Stimulated activated CD8-positive, alpha-beta memory T cell treated with anti-CD3 and anti-CD28 coated beads, Interleukin-7, amount 100 ng/mL, for 48 hours (primary cell): ENCODE results near the gene TREM2.

Experiments
- DNase-seq, 2 donors: peaks; one replicate each; pipeline ENCODE4 v3.0.0-alpha.2; 2020; ENCODE audit warnings: low read depth in 1 of 2; ENCODE audit errors: extremely low read depth in 1 of 2

Gene TREM2

DNA sequence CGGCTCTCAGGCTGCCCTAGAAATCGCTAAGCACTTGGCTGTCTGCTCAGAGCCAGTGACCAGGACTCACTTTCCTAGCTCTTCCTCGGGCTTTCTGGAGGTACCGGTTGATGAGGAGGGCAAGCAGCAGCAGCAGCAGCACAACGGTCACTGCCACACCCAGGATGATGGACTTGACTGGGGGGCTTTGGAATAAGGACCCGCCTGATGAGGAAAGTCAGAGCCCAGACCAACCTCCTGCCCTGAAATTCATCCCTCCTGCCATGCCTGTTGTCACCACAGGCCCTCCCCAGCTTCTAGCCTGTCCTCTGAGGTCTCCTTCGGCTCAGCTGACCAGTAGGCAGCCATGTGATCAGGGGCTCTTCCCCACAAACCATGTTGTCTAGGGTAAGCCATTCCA is 21.8 kb upstream of the TREM2 start:
- no peak for DNase-seq

DNA sequence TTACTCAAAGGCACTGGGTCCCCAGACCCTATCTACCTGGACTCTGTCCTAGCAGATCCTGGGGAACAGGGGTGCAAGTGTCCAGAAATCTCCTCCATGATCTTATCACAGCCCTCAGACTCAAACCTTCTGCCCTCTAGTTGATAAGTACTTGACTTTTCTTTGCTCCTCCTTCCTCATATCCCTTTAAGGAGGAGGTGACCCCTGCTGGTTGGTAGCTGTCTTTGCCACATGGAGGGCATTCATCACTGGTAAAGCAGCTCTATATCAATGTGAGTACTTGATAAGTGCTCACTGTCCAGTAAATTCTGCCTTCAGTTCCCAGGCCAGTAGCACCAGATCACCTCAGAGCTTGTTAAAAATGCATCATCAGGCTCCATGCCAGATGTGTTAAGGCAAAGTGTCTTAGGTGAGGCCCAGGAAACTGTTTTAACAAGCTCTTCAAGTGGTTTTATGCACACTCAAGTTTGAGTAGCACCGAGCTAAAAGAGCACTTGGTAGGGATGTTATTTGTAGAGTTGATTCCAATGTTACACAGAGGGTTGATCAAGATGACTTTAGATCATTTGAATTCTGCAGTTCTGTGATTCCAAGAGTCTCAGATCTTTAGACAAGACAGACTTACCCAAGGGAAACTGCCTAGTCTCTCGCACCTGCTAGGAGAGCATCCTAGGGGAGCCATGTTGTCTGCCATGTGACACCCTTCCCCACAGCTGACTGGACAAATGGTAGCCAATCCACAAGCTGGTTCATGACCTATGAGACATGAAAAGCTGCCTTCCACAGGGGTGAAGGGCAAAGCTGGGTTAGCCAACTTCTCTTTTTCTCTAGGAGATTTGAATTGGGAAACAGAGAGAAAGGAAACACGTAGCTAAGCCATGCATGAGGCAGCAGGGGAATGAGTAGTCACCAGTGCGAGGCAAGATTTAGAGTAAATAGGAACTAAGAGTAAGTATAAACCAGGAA is 19.4 kb upstream of the TREM2 start:
- DNase-seq = no peak

DNA sequence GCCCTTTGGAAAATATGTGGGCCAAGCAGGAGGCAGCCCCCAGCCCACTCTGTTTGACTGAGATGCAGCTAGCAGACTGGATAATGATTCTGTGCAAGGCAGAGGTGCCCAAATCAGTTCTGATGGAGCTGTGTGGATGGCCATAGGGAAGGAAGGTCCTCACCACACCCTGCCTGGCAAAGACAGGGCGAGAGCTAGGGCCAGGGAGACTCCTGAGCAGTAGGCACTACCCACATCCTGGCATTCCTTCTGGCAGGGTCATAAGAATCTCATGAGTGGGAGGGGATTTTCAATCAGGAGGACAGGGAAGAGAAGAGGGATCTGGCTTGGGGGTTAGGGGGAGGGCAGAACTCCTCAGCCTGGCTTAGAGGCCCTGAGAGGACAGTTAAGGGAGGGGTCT is 18.6 kb upstream of the TREM2 start:
- no peak for DNase-seq

DNA sequence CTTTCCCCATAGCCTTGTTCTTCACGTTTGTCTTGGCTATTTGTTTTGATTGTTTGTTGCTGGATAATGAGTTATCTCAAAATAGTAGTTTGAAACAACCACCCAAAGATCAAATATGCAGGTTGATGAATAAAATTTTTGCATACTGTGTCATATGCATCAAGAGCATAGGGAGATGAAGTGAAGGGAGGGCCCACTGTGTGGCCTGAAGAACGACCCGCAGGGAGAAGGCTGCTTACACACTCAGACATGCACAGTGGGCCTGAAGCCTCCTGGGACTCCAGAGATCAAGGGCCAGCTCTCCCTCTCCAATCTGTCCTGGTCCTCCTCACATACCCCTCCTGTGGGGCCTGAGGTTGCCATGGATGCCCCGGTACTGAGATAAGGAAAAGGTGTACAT is 16.2 kb upstream of the TREM2 start:
- DNase-seq = no peak

DNA sequence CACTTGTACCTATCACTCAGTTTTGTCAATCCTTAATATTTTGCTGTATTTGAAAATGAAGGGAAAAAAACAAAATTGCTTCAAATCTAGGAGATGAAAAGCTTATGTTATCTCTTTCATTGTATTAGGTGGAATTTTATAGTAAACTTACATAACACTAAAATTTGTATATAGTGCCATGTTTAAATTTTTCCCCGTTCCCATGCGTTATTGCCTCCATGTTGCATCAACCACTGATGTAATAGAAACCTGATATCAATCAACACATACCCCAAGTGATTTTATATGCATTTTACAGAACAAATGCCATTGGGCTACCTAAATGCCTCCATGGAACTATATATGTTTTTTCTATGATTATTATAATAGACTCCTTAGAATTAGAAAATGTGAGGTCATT is 14.8 kb upstream of the TREM2 start:
- DNase-seq = no peak

DNA sequence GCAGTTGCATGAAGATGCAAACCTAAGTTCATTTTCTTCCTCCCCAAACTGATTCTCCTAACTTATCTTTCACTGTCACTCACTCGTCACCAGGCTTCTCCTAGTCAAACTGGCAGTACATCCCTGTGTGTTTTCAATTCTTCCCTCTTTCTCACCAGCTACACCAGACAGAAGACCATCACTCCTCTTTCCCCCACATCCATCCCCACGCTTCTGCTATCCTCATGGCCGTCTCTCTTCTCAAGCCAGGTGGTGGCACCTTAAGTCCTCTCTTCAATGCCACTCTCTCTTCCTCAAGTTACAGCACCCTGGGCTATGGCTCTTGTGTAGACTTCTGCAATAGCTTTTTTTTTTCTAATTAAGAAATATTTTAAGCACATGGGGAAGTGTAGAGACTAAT is 14.4 kb upstream of the TREM2 start:
- no peak for DNase-seq

DNA sequence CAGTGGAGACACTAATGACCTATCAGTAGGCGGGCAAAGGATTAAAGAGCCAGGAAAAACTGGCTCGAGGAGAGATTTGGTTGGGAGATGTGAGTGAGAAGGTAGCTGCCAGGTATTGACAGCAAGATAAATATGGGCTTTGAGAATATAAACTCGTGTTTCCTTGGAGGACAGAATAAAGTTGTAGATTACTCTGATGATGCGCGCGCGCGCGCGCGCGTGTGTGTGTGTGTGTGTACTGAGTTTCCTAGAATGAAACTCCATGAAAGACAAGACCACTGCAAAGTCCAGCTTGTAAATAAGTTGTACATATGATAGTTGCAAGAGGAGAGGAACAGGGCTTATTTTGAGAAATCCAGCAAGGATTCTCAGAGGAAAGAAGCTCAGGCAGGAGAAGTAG is 13.3 kb upstream of the TREM2 start:
- DNase-seq = no peak

DNA sequence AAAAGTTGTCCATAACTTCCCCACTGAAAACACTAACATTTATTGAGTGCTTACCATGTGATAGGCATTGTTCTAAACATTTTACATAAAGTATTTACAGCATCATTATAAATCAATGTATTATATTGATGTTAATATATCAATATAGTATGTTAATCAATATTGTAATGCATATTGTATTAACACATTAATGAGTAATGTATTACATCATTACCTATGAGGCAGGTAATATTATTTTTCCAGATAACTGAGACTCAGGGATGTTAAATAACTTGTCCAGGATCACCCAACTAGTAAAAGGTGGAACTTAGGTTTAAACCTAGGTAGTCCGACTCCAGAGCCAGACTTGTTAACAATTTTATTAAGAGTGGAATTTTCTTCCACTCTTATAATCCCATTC is 12.2 kb upstream of the TREM2 start:
- no peak for DNase-seq

DNA sequence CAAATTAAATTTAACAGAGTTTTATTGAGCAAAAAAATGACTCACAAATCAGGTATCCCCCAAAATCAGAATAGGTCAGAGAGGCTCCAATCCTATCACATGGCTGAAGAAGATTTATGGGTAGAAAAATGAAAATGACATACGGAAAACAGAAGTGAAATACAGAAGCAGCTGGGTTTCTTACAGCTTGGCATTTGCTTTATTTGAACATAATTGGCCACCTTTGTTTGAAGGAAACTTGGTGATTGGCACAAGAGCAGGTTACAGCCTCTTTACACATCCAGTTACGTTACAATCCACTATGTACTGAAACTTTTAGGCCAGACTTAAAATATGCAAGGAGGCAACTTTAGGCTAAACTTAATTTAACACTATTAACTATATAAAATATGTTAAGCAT is 11.7 kb upstream of the TREM2 start:
- no peak for DNase-seq

DNA sequence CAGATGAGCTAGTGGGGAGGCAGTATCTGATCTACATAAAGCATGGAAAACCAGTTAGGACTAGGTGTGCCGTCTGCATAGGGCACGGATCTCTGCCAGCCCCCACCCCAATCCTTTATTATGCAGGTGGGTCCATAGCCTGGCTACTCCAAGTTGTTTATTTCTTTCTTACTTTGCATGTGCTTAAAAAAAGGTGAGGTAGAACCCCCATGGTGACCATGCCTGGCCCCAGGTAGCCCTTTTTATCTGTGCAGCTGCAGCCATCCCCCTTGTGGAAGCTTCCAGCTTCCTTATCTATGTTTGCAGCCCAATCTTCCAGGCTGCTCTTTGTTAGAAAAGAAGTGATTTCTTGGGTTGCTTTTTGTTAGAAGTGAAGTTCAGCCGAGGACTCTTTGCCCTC is 9.0 kb upstream of the TREM2 start:
- no peak for DNase-seq

DNA sequence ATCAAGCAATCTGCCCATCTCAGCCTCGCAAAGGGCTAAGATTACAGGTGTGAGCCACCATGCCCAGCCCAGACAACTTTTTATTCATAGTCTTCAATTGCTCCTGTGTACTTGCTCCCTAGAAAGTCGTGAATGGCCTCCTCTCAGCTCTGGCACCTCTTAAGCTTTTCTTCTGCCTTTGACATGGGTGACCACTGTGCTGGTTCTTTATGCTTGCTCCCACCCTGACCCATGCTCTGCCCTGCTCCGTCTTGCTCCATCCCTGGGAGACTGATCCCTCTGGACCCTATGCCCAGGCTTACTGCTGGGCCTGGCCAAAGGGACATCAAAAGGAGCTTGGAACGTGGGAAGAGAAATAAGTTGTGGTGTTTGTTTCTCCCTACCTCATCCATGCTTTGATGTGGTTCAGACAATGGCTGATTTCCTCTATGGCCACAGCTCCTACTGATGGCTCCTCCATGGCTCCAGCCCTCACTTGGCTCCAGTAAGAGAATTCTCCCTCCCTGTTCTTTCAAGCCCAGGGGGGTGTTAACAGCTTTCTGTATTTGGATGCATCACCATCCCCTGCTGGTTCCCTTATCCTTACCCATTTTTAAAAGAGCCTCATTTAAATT is 7.7 kb upstream of the TREM2 start:
- DNase-seq = no peak

DNA sequence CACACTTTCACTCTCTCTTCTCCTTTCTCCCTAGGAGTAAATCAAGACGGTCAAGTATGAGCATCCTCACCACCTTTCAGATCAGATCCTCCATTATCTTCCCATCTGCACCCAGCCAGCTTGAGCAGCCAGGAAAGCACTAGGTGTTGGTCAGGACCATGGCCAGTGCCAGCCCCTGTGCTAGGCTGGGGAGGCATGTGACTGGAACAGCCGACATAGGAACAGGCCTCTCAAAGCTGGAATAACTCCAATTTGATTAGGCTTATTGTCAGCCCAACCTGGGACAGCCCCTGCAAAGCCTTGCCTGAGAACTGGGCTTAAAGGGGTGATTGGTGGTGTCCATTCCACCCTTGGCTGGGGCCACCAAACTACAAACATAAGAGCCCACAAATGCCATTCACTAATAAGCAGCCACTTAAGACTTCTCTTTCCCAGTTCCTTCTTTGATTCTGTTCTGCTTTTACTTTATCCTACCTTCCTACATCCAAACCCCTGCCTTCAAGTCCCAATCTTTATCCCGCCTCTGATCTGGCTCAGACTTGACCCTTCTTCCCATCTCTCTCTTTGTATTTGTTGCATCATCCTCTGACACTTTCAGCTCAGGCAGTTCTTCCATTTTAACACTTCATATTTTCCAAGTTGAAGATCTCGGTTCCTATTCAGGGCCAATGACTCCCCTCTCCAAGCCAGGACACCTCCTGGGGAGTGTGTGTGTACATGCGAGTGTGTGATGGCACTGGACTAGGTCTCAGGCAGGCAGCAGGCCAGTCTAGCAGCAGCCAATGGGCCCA is 4.5 kb upstream of the TREM2 start:
- no peak for DNase-seq

DNA sequence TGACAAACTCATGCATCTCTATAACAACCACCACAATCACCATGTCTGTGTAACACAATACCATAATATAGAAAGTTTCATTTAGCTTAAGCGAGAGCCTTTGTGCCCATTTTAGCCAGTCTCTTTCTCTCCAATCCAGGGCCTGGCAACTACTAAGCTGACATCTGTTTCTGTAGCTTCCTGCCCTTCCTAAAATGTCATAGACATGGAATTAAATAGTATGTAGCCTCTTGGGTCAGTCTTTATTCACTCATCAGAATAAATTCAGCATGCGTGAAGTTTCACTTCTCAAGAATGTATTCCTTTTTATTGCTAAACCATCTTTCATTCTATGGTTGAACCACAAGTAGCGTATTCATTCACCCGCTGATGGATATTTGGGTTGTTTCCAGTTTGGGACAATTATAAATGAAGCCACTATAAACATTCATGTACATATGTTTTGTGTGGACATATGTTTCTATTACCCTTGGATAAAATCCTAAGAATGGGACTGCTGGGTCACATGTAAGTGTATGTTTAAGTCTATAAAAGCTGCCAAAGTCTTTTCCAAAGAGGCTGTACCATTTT is 1.7 kb upstream of the TREM2 start:
- no peak for DNase-seq

DNA sequence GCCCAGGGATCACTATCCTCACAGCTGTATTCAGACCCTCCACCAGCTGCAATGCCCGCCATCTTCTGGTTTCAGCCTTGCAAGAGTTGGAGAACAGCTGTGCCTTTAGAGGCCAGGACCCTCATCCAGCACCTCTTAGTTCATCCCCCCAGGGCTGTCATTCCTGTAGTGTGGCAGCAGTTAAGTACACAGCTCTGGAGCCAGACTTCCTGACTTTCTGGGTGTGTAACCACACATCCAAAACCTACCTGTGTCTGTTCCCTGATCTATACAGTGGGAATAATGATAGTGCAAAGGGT is 452 bp upstream of the TREM2 start:
- no peak for DNase-seq

DNA sequence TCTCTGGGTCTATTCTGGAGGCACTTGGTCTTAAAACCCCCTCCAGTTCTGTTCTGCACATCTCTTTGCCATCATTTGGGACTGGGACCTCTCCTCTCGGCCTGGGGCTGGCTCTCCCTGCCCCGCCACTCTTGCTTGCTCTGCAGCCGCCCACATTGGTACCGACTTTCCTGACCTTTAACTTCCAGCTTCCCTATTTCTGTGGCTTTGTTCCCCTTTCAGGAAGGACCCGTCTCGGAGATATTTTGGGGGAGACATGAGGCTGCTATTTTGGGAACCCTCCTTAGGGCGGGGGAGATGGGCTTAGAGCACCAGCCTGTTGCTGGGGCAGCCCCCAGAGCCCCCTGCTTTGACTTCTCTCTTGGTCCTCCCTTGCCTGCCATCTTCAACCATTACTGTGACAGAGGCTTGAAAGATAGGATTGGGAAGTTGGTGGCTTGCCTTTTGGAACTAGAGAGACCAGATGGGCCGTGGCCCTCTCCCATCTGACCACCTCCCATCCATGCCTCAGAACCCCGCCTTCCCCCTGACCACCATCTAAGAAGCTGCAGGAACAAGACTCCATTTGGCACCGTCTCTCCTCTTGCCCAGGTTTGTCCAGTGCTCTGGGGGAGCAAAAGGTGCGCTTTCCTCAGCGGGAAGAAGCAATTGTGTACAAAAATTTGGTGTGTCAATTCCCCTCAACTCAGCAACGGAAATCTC is 914 bp downstream of the TREM2 start:
- DNase-seq = no peak

DNA sequence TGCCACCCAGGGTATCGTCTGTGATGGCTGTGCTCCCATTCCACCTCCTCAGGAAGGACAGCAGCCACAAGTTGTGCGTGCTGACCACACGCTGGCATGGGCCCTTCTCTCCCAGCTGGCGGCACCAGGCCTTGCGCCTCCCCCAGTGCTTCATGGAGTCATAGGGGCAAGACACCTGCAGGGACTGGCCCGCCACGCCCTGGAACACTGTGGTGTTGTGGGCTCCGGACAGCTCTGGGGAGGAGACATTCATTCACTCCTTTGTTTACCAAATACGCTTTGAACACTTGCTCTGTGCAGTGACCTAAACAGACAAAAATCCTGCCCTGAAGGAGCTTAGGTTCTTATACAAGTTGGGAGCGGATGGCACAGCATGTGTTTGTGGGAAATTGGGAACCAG is 1.5 kb downstream of the TREM2 start:
- no peak for DNase-seq

DNA sequence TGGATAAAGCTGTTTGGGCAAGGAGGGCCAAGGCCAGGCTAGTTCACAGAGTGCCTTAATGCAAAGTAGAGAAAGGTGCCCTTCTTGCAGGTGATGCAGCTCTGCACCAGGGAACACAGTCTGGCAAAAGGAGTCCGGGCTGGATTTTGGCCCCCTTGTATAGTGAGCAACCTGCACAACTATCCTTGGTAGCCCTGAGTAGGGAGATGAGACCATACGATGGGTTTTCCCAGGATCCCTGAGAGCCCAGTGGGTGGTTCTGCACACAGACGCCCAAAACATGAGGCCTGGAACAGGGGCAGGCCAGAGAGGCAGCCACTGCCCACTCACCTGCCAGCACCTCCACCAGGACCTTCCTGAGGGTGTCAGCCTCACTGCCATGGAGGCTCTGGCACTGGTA is 2.0 kb downstream of the TREM2 start:
- no peak for DNase-seq

DNA sequence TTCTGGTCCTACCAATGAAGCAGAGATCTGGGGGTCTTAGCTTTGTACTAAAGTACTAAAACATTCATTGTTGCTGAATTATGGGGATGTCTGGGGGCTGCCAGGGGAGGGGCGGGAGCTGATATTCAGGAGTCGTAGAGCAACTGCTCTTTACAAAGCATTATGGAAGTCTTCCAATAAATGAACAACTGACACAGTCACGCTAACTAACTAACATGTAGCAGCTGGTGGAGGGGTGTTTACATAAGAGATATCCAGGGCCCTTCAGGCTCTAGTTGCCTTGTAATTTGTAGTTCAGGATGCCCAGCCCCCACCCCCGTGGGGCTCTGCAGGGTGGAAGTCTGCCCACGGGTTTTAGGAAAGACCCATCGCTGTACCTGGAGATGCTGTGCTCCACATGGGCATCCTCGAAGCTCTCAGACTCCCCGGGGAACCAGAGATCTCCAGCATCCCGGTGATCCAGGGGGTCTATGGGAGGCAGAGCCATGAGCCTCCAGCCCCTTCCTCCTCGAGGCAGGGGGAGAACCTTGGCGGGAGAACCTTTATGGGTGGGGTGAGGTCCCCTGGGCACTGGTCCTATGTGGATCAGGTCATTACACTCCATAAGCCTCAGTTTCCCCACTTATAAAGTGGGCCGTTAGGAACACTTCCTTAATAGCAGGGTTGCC is 3.4 kb downstream of the TREM2 start:
- DNase-seq = no peak

DNA sequence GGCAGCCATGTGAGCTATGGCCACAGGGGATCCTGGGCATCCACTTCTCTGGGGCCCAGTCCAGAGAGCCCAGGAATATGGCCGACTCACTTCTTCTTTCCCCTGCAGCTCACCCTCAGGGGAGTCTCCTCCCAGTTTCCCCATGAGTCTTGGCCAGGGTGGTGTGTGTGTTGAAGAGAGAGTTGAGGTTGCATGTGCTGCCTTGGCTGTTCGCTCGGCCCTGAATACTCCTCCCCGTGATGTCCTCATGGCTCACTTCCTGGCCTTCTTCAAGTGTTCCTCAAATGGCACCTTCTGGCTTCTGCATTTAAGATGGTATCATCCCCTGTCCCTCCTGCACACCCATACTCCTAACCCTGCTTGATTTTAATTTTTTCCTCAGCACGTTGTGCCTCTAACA is 5.6 kb downstream of the TREM2 start:
- no peak for DNase-seq

DNA sequence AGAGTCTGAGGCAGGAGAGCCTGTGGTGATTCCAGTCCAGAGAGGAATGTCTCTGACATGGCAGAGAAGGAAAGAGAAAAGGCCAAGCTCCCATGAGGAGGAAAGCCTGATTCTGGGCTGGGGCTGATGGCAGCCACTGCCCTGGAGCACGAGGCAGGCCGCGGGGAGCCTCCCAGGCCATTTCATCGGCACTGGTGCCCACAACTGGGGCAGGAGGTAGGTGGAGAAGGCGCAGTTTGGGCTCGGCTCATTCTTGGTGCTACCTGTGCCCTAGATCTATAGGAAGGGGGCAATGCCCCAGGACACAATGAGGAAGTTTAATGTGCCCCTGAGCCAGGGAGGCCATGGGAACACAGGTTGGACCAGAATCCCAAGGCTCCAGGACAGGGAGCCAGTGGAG is 6.1 kb downstream of the TREM2 start:
- DNase-seq = no peak
